Measurements from ENCODE around the gene LAMTOR2. TPM values are rescaled to one million over a fixed set of nuclear protein-coding genes. Genes with fewer than 3 reads are reported as not detected.

The LAMTOR2 gene
- total and polyA plus RNA-seq, 2 experiments from 2014 or later, result 75.5 to 199 TPM

DNA sequence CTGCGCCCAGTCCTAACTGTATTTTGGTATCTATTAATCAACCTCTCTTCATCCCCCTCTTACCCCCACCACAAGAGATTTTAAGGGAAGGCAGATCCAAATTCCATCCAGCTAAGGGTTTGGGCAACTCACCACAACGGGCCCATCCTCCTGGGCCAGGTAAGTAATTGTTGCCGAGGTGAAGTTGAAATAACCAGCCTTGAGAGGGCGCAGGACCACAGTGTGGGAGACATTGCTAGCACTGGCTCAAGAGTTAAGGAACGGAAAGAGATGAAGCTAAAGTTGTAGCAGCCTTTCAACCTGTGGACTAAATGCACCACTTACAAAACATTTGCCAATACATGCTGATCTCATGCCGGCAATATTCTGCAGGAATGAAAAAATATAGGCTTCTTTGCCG, 39.8 kb upstream of the LAMTOR2 start:
- H3K27me3 ChIP-seq, result no peaks in the 10 kb centered on the region
- peaks cover 38% of the 10 kb centered on the region for H3K36me3 ChIP-seq
- DNase-seq (ENCODE audit: low read depth in 1 of 2, low spot score in 1 of 2), result no peak
- TF ChIP-seq, protein P1, sequence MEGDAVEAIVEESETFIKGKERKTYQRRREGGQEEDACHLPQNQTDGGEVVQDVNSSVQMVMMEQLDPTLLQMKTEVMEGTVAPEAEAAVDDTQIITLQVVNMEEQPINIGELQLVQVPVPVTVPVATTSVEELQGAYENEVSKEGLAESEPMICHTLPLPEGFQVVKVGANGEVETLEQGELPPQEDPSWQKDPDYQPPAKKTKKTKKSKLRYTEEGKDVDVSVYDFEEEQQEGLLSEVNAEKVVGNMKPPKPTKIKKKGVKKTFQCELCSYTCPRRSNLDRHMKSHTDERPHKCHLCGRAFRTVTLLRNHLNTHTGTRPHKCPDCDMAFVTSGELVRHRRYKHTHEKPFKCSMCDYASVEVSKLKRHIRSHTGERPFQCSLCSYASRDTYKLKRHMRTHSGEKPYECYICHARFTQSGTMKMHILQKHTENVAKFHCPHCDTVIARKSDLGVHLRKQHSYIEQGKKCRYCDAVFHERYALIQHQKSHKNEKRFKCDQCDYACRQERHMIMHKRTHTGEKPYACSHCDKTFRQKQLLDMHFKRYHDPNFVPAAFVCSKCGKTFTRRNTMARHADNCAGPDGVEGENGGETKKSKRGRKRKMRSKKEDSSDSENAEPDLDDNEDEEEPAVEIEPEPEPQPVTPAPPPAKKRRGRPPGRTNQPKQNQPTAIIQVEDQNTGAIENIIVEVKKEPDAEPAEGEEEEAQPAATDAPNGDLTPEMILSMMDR (IDR thresholded peaks at IDR 0.05; ENCODE audit: low read depth, low read length), result no peak
- no peaks in the 10 kb centered on the region for H3K9me3 ChIP-seq (ENCODE audit: low read depth)
- no peak overlapping the region for H3K27ac ChIP-seq
- H3K4me3 ChIP-seq, result no peak overlapping the region
- peaks cover 1% of the 10 kb centered on the region for H3K4me1 ChIP-seq (ENCODE audit: low read depth)

GRCh38 chr1:156019946-156020292, 34.7 kb upstream of the LAMTOR2 start:
- TF ChIP-seq, protein P1 (IDR thresholded peaks at IDR 0.05; ENCODE audit: low read depth, low read length), result no peak
- H3K4me1 ChIP-seq (ENCODE audit: low read depth), result peaks cover 9% of the 10 kb centered on the region
- H3K4me3 ChIP-seq, result peak overlapping the region; percentile 80
- no peaks in the 10 kb centered on the region for H3K9me3 ChIP-seq (ENCODE audit: low read depth)
- H3K27me3 ChIP-seq, result no peaks in the 10 kb centered on the region
- no peak for DNase-seq (ENCODE audit: low read depth in 1 of 2, low spot score in 1 of 2)
- H3K27ac ChIP-seq, result peak overlapping the region; percentile 58
- H3K36me3 ChIP-seq, result peaks cover 12% of the 10 kb centered on the region

DNA sequence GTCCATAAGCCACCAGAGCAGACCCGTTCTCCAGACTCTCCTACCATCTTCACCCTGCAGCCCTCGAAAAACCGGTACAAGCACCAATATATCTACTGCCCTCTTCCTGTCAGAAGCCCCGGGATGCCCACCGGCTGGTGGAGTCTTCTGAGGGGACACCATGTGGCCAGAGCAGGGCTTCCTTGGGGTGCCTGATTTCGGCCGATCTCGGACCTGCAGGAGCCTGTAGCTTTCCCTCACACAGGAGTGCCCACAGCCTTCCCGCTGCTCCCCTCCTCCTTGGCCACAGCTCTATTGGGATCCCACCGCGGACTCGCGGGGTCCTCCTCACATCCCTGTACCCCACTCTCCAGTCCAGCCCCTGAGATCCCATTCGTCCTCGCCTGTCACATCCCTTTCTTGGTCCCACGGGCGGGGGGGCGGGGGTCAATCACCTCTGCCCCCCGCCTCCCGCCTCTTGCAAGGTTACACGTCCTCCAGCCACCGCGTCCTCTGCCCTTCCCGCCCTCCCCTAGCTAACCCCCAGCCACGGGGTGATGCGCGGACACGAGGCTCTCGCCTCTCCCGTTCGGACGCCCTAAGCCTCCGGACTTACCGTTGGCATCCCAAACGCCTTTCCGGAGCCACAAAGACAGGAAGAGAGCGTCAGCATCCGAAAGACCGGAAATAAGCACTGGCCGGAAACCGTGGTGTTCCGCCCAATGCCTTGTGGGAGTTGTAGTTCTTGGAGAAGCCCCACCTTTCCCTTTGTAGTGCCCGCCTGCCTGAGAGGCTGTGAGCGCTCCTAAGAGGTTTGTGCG, 34.1 kb upstream of the LAMTOR2 start, which contains the start of gene SSR2:
TSS of gene SSR2 (minus strand) at position 659 of the 800 bp plus-strand sequence. CDS start 784 bp downstream, outside the sequence.
- Histone ChIP-seq H3K4me3 (peak within 1 kb of the TSS; percentile 80), H3K27me3 (no peaks in the 10 kb centered on the region), H3K9me3 (ENCODE audit: low read depth) (no peaks in the 10 kb centered on the region), H3K36me3 (peaks cover 9% of the 10 kb centered on the region), H3K27ac (peak within 1 kb of the TSS; percentile 58), H3K4me1 (ENCODE audit: low read depth) (peaks cover 9% of the 10 kb centered on the region)
- TF ChIP-seq, protein P1 (IDR thresholded peaks at IDR 0.05; ENCODE audit: low read depth, low read length), result no peak
- DNase-seq (ENCODE audit: low read depth in 1 of 2, low spot score in 1 of 2), result peak; percentile 94 to 95

GRCh38 chr1:156021093-156021428, 33.5 kb upstream of the LAMTOR2 start:
- TF ChIP-seq, protein P1 (IDR thresholded peaks at IDR 0.05; ENCODE audit: low read depth, low read length), result no peak
- no peaks in the 10 kb centered on the region for H3K9me3 ChIP-seq (ENCODE audit: low read depth)
- H3K27me3 ChIP-seq, result no peaks in the 10 kb centered on the region
- peak overlapping the region; percentile 80 for H3K4me3 ChIP-seq
- H3K27ac ChIP-seq, result no peak overlapping the region
- H3K36me3 ChIP-seq, result peaks cover 9% of the 10 kb centered on the region
- DNase-seq (ENCODE audit: low read depth in 1 of 2, low spot score in 1 of 2), result no peak
- H3K4me1 ChIP-seq (ENCODE audit: low read depth), result peaks cover 9% of the 10 kb centered on the region

- no peaks in the 10 kb centered on the region for H3K9me3 ChIP-seq (ENCODE audit: low read depth)
- no peaks in the 10 kb centered on the region for H3K27me3 ChIP-seq
- H3K36me3 ChIP-seq, result peaks cover 9% of the 10 kb centered on the region
- no peak overlapping the region for H3K4me3 ChIP-seq
- TF ChIP-seq, protein P1 (IDR thresholded peaks at IDR 0.05; ENCODE audit: low read depth, low read length), result no peak
- peaks cover 9% of the 10 kb centered on the region for H3K4me1 ChIP-seq (ENCODE audit: low read depth)
- H3K27ac ChIP-seq, result no peak overlapping the region
- no peak for DNase-seq (ENCODE audit: low read depth in 1 of 2, low spot score in 1 of 2)
Observed at GRCh38 chr1:156021954-156022353, 32.6 kb upstream of the LAMTOR2 start.
